ENCODE results near the gene NRG2.

Gene NRG2

GRCh38 chr5:140005145-140005591 lies 37.9 kb downstream of the NRG2 start:
- no peak for DNase-seq

DNA sequence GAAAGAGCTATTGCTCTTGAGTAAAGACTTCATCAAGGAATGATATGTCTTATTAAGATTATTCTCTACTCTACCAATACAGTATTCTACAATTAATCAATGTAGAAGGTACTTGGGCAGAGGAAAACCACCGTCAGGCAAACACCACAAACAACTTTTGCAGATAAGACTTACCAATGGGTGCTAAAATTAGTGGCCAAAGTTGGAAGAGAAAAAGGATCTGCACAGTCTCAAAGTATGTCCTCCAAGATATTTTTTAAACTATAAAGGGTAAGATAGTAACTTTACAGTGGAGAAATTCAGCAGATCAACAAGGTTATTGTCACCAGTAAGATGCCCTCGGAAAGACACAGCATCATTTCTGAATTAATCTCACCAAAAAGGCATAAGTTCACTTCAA lies 38.9 kb downstream of the NRG2 start:
- no peak for DNase-seq

- DNase-seq = no peak
Observed at GRCh38 chr5:140003519-140003918, 39.6 kb downstream of the NRG2 start.

DNA sequence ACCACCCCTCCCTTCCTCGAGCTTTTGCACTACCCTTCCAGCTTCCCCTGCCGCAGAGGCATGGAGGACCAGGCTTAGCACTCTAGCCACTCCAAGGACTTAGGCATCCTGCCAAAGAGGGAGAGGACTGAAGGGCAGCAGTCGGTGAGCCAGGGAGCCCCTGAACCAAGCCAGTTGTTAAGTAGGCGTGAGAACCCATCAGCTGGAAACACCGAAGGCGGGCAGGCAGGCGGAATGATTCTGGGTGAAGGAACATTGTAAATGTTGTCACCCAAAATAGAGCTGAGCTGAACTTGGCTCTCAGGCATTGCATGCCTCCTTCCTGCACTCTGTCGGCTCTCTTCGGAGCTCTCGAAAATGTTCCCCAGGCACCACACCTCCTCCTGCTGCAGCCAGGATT lies 42.8 kb downstream of the NRG2 start:
- no peak for DNase-seq

- no peak for DNase-seq
Observed at GRCh38 chr5:139998837-139999236, 44.3 kb downstream of the NRG2 start.

DNA sequence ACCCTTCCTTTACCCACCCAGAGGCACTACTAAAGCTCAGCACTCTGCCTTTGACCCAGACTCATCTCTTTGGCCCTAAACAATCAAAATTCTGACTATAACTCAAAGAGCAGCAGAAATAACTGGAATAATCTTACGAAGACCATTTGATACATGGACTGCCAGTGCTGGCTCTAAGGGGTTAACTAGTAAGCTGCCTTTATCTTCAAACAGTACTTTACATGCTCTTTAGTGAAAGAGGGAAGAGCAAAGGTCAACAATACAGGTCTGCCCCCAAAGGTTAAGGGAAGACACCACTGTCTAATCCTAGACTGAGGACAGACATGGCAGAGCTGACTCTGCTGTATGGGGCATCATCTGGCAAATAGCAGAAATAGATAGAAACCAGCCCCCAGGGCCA lies 45.8 kb downstream of the NRG2 start:
- DNase-seq = no peak

DNA sequence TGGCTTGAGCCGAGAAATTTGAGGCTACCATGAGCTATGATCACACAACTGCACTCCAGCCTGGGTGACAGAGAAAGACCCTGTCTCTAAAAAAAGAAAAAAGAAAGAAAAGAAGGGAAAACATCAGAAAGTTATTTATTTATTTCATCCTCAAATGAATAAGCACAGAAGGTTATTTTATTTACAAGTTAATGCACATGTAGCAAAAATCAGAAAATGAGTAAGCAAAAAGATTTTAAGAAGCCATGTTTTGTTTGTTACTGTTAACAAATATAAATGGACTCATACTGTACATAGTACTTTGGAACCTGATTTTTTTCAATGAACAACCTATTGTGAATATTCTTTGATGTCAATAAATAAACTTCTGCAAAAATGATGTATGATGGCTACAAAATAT lies 47.2 kb downstream of the NRG2 start:
- DNase-seq = no peak

GRCh38 chr5:139994234-139994633 lies 48.9 kb downstream of the NRG2 start:
- DNase-seq = no peak

DNA sequence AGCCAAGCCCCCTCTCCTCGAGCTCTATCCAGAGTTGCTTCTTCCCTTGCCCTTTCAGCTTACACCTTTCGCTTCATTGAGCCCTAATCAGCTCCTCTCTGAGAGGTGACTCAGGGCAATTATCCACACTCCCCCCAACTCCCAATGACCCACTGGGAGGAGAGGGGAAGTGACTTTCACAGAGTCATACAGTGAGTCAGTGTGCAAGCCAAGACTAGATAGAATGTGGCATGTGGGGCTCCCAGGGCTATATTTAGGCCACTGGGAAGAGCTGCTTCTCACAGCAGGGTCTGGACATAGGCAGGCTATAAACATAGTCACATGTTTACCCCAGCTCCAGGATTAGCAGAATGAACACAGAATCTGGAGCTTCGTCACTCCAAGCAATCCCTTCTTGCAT lies 57.4 kb downstream of the NRG2 start:
- peak; percentile 67 for DNase-seq

DNA sequence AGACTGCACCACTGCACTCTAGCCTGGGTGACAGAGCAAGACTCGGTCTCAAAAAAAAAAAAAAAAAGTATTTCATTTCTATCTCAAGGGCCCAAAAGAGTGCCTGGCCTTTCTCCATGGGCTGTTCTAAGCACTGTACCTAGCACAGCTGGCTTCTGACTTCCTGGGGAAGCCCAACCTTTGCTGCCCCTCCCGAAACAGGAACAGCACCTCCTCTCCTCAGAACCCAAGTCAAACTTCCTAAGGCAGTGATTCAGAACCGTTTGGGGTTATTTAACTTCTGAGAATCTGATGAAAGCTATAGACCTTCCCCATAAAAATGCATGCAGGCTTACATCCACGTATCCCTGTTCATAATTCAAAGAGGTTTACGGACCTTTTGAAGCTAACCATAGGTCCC lies 57.8 kb downstream of the NRG2 start:
- no peak for DNase-seq

DNA sequence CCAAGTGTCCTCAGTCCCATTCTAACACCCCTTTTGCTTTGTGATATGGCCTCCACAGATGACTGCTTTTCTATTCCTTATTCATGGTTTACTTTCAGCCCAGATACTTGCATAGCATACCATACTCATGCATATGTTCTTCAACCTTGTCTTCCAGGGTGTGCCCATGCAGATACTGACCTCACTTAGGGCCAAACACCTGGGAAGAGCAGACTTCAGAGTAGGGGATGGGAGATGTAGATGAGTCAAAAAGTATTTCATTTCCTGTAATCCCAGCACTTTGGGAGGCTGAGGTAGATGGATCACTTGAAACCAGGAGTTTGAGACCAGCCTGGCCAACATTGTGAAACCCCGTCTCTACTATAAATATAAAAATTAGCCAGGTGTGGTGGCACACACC lies 58.3 kb downstream of the NRG2 start:
- no peak for DNase-seq

DNA sequence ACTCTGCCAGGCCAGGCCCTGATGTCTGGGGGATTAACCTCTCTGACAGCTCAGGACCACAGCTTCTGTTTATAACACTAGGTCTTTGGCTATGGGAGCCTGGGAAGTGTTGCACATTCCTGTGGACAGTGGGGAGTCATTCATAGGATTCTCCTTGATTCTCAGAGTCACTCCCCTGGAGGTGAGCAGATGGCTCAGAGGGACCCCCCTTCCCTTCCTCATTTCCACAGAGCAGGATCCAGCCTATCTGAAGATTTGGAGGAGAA lies 60.2 kb downstream of the NRG2 start:
- no peak for DNase-seq

- no peak for DNase-seq
Observed at GRCh38 chr5:139982157-139982974, 60.7 kb downstream of the NRG2 start.

DNA sequence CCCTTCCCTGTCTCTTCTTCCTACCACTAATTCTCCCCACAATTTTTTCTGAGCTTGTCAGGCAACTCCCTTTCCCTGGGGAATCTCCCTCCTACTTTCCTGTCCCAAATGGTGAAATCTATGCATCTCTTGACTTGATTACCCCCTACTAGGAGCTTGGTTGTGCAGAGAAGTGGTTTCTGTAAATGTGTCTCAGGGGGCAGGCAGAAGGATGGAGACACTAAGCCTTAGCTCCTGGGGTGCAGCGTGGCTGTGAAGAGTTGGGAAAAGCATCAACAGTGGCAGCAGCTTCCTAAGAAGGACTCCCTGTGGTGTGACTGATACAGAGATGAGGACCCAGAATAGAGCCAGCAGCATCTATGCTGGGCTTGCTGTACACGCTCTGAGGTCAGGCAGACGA lies 62.3 kb downstream of the NRG2 start:
- DNase-seq = no peak

DNA sequence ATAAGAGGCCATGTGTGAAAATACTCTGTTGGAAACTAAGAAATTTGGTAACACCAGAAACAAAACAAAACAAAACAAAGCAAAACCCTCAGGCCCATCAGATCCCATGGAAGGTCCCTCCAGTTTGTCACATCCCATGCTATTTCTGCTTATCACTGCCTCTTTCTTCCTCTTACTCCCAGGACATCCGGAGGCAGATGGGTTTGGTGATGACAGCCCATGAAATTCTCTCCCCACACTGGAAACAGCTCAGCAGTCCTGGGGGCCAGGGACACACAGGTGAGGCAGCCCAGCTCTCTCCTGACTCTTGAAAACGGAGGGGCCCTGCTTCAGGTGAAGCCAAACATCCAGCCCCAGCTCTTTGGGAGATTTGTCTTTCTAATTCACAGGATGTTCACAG lies 63.2 kb downstream of the NRG2 start:
- DNase-seq = no peak

DNA sequence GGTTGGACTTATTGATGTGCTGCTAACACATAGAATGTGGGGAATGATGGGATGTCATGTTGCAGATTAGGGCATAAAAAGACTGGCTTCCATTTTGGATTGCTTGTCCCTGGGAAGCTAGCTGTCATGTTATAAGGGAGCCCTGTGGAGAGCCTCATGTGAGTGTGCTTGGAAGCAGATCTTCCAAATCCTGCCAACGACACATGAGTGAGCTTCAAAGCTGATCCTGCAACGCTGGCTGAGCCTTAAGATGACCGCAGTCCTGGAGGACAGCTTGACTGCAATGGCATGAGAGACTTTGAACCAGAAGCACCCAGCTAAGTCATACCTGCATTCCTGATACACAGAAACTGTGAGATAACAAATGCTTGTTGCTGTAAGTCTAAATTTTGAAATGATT lies 63.6 kb downstream of the NRG2 start:
- no peak for DNase-seq

DNA sequence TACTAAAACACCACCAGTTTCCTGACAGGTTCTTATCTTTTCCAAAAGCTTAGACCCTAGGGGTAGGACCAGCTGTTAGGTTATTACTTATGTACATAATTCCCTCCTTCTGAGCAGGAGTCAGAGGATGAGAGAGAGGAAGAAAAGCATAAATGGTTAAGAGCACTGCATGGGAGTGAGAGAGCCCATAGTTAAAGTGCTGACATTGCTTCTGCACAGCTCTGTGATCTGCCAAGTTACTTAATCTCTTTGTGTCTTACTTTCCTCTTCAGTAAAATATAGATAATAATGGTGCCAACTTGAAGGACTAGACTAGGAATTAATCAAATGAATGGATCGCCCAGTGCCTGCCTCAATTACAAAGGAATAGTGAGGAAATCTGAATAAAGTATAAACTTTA lies 66.4 kb downstream of the NRG2 start:
- DNase-seq = no peak

- no peak for DNase-seq
Observed at GRCh38 chr5:139975942-139976341, 67.2 kb downstream of the NRG2 start.

GRCh38 chr5:139975306-139975705 lies 67.8 kb downstream of the NRG2 start:
- no peak for DNase-seq

DNA sequence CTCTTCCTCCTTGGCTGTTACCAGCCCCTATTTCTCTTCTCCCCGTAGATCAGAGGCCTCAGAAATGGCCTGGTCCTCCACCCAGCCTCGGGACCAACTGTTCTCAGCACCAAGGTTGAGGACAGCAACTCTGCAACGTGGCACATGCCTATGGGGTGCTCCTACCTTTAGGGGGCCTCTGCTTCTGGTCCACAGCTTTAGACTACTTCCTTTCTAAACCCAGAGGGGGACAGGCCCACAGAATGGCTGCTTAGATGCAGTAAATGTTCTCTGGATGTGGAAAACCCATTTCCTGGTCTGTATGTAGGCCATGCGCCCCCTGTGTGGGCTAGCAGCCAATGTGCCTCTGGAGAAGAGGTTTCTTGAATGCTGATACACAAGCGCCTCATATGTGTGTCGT lies 68.4 kb downstream of the NRG2 start:
- no peak for DNase-seq

DNA sequence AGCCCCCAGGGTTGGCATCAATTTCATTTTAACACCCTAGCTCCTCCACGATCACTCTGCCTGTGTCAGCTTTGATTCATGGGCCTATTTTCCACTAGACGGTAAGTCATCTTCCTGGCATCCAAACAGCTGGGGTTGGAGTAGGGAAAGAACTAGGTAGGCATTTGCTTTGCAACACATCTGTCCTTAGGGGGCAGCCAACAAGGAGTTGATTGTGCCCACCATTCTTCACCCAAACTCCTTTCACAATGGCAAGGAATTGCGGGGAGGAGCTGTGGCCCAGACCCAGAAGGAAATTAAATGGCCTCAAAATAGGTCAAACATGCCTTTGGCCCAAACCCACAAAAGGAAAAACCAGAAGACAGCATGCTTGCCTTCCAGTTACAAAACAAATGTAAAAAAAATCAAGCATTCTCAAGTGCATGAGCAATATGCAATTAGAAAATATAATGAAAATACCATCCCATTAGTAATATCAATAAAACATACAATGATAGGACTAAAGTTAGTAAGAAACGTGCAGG lies 71.8 kb downstream of the NRG2 start:
- DNase-seq = no peak

GRCh38 chr5:139969318-139969717 lies 73.8 kb downstream of the NRG2 start:
- no peak for DNase-seq

GRCh38 chr5:139968547-139969261 lies 74.4 kb downstream of the NRG2 start:
- peak; percentile 48 for DNase-seq

DNA sequence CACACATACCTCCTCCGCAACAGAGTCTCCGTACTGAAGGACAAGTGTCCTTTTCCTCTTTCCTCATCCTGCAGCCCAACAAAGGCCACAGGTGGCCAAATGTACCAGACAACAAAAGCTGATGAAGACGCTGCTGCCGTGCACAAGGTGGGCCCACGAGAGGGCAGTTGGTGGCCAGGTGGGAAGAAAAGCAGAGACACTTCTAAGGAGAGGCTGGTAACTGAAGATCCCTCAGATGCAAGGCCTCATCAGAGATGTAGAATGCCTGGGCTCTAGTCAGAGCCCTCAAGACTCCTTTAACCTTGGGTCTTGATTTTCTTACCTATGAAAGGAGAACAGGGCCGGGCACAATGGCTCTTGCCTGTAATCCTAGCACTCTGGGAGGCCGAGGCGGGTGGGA lies 75.7 kb downstream of the NRG2 start:
- DNase-seq = no peak

DNA sequence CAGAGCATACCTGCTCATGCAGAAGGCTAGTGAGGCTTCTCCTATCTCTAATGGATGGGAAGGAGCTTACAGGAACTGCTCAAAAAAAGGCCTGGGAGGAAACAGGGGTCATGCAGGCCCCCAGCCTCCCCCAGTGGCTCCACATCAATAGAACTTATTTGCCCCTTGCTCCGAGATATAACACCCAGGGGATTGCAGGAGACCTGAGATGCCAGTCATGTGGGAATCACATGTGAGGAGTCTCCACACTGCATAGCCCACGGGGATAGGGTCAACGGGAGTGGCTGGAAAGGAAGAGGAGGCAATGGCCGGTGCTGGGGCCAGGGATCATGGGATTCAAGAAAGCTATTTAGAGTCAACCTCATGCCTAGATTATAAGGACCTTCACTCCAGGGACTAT lies 76.2 kb downstream of the NRG2 start:
- no peak for DNase-seq
